Activated naive CD4-positive, alpha-beta T cell treated with anti-CD3 and anti-CD28 coated beads, Interleukin-2, amount 50 U/mL, for 24 hours (primary cell): ENCODE results near the gene BMF.

Source experiments
- H3K27ac Mint-ChIP-seq: one replicate; pipeline ENCODE4 v1.8.0; 2021; ENCODE audit warnings: mild to moderate bottlenecking, mixed read lengths
- H3K27me3 Mint-ChIP-seq: one replicate; pipeline ENCODE4 v1.8.0; 2021; ENCODE audit warnings: mixed read lengths
- H3K36me3 Mint-ChIP-seq: one replicate; pipeline ENCODE4 v1.8.0; 2021; ENCODE audit warnings: mixed read lengths
- H3K4me1 Mint-ChIP-seq: one replicate; pipeline ENCODE4 v1.8.0; 2021; ENCODE audit warnings: mixed read lengths
- H3K4me3 Mint-ChIP-seq: one replicate; pipeline ENCODE4 v1.8.0; 2021; ENCODE audit warnings: mild to moderate bottlenecking, mixed read lengths
- H3K9me3 Mint-ChIP-seq: one replicate; pipeline ENCODE4 v1.8.0; 2021; ENCODE audit warnings: mixed read lengths

The BMF gene

DNA sequence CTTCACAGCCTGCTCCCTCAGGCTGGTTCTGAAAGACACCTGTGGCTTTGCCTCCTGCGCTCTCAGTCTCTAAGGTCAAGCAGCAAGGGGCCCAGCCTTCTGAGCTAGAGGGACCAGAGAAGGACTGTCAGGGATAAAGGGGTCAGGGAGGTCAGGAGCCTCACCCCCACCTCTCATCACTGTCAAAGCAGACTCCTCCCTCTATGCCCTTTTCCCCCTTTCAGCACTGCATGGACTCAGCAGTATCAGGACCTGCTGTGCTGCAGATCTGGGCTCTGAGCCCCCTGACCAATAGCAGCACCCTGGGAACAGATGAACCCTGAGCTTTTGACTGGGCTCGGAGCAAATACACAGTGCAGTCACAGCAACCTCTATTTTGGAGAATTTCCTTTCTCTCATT, 3.2 kb upstream of the BMF start:
- no peaks in the 10 kb centered on the region for H3K9me3 Mint-ChIP-seq
- H3K27me3 Mint-ChIP-seq: no peaks in the 10 kb centered on the region
- H3K4me3 Mint-ChIP-seq: no peak overlapping the region
- peaks cover 37% of the 10 kb centered on the region for H3K4me1 Mint-ChIP-seq
- no peaks in the 10 kb centered on the region for H3K36me3 Mint-ChIP-seq
- no peak overlapping the region for H3K27ac Mint-ChIP-seq

DNA sequence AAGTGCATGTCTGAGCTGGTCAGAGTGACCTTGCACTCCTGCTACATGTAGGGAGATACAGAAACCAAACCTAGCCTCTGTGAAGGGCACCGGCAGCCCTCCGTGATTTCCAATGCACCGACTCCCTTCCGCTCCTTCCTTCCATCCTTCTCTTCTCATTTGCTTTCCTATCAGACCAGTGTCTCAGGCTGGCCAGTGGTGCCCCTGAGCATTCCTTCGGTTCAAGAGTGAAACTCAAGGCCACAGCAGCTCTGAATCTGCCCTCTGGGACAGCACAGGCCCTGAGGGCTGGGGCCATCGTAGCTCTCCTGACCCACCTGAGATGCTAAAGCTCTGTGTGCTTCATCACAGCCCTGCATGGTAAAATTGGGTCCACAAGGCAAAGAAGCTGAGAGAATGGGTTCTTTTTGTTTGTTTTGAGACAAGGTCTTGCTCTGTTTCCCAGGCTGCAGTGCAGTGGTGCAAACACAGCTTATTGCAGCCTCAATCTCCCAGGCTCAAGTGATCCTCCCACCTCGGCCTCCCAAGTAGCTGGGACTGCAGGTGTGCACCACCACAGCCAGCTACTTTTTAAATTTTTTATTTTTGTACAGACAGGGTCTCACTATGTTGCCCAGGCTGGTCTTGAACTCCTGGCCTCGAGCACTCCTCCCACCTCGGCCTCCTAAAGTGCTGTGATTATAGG, 2.3 kb upstream of the BMF start:
- Mint-ChIP-seq H3K36me3 (no peaks in the 10 kb centered on the region), H3K4me1 (peaks cover 41% of the 10 kb centered on the region), H3K27me3 (no peaks in the 10 kb centered on the region), H3K27ac (no peak overlapping the region), H3K4me3 (no peak overlapping the region), H3K9me3 (no peaks in the 10 kb centered on the region)

DNA sequence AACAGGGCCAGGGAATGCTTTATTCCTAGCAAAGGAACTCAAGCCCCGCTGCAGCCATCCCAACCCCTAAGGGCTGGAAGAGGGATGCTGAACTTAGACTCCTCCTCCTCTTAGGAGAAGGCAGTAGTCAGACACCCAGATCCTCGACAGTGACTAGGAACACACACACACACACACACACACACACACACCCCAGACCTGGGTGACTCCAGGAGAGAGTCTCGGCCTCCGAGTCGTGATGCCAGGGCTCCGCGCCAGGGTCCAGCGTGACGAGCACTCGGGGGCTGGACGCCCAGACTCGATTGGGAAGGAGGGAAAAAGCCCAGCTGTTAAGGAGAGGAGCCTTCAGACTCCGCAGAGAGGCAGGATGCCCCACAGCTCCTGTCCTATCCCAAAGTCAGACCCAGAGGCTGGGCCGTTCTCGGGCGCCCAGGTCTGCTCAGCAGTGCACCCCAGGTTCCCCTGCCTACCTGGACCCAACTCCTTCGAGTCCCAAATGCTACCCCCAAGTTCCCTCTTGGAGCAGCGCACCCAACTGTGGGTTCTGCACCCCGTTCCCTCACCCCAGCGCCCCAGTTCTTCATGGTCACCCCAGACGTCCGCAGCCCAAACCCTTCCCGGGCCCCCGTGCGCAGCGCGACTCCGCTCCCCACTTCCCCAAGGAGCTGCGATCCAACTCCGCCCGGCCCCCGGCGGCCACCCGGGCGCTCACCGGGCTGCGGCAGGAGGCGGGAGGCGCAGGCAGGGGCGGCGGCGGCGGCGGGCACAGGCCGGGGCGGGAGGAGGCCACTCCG, 421 bp downstream of the BMF start:
- Mint-ChIP-seq H3K27ac (peak overlapping the region; percentile 23), H3K4me1 (peaks cover 48% of the 10 kb centered on the region), H3K9me3 (no peaks in the 10 kb centered on the region), H3K36me3 (no peaks in the 10 kb centered on the region), H3K27me3 (no peaks in the 10 kb centered on the region), H3K4me3 (peak overlapping the region; percentile 95)

DNA sequence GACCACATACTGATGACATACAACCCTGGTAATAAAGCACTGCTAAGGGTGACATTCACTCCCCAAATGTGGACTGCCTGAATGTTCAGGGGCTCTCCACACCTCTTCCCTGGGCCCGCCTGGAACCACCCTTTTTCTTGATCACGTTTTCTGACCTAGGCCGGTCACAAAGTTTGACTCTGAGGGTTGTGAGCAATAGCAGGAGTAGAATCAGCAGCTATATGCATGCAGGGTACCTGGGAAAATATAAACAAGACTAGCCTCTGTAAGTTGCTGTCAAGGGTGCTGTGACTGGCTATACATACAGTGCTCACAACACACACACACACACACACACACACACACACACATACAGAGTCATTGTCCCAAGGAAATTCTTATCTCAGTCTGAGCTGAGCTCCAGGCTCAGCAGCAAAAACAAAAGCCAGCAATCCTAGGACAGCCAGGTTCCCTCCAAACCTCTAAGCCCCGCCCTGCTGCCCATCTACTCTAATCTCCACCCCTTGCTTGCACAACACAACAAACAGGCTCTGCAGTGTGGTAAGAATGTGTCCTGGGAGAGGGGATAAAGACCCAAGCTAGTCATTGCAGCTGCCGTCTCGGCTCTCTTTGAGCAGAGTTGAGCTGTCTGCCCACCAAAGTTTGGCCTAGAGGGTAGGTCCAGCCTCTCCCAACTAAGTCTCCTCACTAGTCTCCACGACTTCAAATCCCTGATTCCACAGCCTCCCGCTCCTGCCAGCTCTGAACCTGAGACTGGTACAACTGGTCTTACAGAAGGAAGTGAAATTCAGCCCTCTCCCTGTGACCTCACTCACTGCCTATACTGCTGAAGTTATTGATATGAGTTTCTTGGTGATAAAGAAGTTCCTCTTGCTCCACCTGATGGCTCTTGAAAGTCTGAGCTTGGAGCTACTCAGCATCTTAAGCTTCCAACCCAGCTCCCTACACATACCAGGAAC, 2.2 kb downstream of the BMF start:
- no peaks in the 10 kb centered on the region for H3K9me3 Mint-ChIP-seq
- H3K27ac Mint-ChIP-seq: peak overlapping the region; percentile 86
- H3K36me3 Mint-ChIP-seq: no peaks in the 10 kb centered on the region

DNA sequence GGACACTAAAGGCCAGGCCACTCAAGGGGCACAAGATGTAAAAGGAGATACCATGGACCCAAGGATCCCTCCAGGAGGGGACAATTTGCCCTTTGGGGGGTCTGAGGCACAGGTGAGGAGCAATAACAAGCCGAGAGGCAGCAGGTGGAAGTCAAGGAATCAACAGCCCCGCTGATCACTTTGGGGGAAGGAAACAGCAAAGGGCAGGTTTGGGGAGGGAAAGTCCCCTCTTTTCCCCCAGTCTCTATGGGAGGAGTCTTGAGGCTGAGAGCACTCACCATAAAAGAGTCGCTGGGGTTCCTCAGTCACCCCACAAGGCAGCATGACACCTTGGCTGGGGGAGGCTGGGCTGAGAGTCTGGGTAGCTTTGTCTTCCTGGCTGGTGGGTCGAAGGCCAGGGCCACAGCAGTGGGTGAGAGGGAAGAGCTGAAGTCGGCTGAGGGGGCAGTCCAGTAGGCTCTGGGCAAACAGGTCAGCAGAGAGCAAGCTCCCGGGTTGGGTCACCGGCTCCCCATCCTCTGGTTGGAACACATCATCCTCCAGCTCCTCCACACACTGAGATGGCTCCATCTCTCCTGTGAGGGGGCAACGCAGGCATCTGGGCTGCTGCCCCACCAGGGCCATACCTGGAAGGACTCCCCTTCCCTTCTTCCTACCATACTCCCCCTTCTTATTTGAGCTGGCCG, 3.0 kb downstream of the BMF start:
- H3K27me3 Mint-ChIP-seq: no peaks in the 10 kb centered on the region
- H3K36me3 Mint-ChIP-seq: no peaks in the 10 kb centered on the region
- peaks cover 60% of the 10 kb centered on the region for H3K4me1 Mint-ChIP-seq
- H3K4me3 Mint-ChIP-seq: peak overlapping the region; percentile 85
- peak overlapping the region; percentile 93 for H3K27ac Mint-ChIP-seq
- H3K9me3 Mint-ChIP-seq: no peaks in the 10 kb centered on the region

More for the DNA sequence above, 2.2 kb downstream of the BMF start:
- Mint-ChIP-seq H3K27me3 (no peaks in the 10 kb centered on the region), H3K4me3 (peak overlapping the region; percentile 95), H3K4me1 (peaks cover 52% of the 10 kb centered on the region)

DNA sequence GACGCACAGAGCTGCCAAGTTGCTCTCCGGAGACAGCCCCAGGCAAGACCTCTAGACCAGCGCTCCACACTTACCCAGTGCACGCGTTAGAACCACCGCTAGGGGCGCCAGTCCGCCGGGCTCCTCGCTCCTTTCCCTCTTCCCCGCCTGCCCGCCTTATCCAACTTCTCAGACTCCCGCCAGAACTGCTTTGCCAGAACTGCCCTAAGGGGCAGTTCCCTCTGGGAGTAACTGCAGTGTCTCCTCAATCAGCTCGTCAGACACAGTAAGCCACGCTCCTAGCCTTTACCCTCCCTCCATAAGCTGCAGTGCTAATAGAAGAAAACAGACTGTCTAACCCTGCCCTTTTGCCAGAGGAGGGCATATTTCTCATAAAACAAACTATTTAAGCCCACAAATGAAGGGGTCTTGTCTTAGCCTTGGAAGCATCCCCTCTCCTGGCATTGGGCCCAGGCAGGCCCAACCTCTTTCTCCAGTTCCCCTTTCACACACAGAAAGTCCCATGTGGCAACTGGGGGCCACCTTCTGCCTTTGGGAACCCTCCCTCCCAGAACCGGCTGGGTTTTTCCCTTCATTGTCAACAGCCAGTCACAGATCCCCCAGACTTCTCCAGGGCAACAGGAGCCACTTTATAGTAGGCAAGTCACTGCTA, 3.7 kb downstream of the BMF start:
- Mint-ChIP-seq H3K36me3 (no peaks in the 10 kb centered on the region), H3K4me3 (peak overlapping the region; percentile 85), H3K9me3 (no peaks in the 10 kb centered on the region), H3K27ac (peak overlapping the region; percentile 93), H3K27me3 (no peaks in the 10 kb centered on the region), H3K4me1 (peaks cover 64% of the 10 kb centered on the region)

DNA sequence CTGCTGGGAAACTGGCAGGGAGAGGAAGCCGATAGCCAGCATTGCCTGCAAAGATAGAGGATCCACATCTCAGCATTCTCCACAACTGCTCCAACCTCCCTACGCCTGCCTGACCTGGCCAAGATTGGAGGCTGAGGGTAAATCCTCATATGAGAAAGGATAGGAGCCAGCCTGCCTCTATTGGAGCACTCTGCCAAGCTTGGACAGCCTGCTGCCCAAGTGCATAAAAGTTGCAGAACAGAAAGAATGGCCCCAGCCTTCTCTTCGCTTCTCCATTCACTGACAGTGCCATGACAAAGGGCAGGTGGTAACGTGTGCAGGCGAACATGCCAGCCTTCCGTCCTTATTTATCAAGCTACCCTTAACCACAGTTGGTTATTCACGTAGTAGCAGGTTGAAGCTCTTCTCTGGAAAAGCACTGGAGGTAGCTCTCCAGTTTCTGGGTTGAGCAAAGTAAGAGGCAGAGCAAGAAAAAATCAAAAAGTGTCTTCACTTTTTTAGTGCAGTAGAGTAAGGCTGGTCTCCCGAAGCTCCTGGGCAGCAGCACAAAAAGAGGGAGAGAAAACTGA, 4.3 kb downstream of the BMF start:
- Mint-ChIP-seq H3K27ac (peak overlapping the region; percentile 93), H3K36me3 (no peaks in the 10 kb centered on the region), H3K9me3 (no peaks in the 10 kb centered on the region), H3K27me3 (no peaks in the 10 kb centered on the region), H3K4me1 (peaks cover 68% of the 10 kb centered on the region), H3K4me3 (peak overlapping the region; percentile 85)

DNA sequence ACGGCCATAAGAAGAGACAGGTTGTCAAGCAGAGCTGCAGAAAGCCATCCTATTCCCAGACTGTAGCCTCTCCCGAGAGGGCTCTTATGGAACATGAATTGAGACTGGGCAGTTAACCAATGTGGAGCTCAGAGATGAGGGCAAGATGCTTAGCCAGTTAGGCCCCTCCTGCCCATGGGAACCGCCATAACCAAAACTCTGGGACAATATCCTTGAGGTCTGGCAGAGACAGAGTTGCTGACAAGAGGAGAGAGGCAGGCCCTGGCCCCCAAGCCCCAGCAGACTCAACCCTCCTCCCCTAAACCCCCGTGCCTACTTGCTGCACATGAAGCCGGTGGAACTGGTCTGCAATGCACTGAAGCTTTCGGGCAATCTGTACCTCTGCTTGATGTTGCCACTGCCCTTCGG, 4.8 kb downstream of the BMF start:
- H3K4me1 Mint-ChIP-seq: peaks cover 68% of the 10 kb centered on the region
- H3K27me3 Mint-ChIP-seq: no peaks in the 10 kb centered on the region
- no peaks in the 10 kb centered on the region for H3K36me3 Mint-ChIP-seq
- peak overlapping the region; percentile 23 for H3K27ac Mint-ChIP-seq
- H3K4me3 Mint-ChIP-seq: no peak overlapping the region
- H3K9me3 Mint-ChIP-seq: no peaks in the 10 kb centered on the region

DNA sequence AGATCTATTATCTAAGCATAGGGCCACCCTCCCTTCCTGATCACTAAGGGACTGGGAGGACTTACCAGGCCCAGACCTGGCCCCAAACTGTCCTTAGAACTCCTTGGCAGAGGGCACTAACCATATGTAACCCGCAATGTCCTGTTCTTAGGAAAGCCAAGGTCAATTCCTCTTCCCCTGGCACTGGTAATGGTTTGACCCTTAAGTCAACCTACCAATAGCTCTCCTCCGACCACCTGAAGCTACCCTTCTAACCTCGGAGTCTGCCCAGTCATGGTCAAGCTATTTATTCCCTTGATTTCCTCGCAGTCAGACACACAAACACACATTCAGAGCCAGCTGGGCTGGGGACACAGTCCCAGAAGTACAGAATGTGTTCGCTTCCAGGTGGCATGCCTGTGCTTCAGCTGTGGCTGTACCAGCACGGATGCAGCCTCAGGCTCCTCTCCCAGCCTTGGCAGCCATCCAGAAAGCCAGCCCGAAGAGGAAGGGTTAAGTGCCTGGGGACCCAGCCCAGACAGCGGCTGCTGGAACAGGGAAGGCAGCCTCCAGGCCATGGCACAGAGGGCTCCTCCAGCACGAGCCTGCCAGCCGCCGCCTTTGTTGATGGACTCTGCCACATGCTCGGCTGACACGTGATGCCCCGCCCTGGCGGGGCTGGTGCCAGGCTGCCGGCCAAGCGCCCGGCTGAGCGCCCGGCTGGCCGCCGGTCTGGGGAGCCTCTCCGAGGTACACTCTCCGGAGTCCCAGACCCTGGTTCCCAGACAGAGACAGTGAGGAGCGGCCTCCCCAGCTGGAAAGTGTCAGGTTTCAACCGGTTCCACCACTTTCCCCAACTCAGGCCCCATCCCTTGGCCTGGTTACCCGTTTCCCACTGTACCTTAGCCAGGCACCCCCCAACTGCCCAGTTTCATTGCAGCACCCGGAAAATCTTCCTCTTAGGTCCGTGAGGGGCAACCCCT, 5.5 kb downstream of the BMF start:
- Mint-ChIP-seq H3K4me1 (peaks cover 73% of the 10 kb centered on the region), H3K4me3 (no peak overlapping the region), H3K36me3 (no peaks in the 10 kb centered on the region), H3K27me3 (no peaks in the 10 kb centered on the region), H3K9me3 (no peaks in the 10 kb centered on the region), H3K27ac (peak overlapping the region; percentile 24)

DNA sequence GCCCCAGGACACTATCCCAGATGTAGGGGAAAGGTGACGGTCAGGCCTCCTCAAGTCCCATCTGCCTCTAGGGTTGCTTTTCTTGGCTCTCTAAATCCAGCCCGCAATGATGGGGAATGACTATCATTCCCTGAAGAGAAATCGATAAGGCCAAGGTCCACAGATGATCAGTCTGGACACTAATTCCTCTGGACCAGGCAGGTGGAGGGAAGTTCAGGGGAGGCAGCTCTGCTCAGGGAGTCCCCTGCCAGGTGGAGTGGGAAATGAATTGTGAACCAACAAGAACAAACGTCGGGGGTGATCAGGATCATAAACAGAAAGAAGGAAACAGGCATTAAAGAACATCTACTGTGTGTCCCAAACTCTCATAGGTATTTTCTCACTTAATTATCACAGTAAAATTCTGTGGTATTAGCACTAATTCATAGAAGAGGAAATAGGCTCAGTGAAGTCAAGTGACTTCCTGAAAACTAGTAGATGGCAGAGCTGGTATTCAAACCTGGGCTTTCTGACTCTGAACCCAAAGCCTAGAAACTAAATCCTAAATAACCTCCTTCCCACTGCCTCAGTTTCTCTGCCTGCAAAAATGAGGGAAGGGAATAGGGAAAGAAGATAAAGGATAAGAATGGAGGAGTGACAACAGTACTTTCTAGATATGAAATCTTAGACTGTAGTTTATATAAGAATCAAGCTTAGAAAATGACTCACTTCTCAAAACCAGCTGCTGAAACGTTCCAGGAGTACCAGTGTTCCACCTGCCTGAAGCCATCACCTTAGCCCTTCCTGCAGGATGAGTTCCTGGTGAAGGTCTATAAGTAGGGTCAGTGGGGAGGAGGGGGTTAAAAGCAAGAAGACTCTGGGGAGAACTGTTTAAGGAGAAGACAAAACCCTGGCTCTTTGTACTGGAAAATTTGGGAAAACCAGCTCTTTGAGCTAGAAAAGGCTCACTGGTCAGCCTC, 7.5 kb downstream of the BMF start:
- Mint-ChIP-seq H3K4me3 (peak overlapping the region; percentile 63), H3K9me3 (no peaks in the 10 kb centered on the region), H3K4me1 (peaks cover 65% of the 10 kb centered on the region), H3K27me3 (no peaks in the 10 kb centered on the region), H3K27ac (peak overlapping the region; percentile 92), H3K36me3 (peaks cover under 1% of the 10 kb centered on the region)

DNA sequence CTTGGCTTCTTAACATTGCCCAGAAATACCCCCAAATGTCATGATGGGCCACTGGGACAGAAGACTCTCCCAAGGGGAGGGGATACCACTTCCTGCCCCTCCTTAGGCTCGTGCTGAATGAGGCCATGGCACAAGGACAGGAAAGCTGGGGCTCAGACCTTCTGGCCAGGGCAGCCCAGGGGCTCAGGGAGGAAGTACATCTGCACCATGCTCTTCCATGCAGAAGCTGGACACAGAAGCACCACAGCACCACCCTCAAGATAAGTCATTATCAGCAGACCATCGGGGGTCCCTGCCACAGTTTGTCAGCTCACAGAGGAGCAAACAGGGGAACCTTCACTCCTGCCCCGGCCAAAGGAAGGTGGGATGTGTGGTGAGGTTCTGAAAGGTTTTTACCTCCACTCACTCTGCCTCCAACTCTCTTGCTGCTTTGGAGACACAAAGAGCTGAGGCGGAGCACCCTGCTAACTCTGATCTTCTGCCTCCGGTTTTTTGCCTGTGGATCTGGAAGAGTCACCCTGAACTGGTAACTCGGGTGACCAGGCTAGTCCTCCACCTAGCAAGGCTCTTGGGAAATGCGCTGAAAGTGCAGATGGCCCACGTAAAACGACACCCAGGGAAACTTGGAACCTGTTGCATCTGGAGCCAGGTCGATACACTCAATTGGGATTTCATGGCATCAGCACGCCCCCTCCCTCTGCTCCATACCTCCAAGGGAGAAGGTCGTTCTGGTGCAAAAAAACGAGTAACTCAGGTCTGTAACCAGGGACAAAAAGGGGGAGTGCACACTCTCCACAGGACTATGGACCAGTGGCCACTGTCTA, 8.3 kb downstream of the BMF start:
- no peak overlapping the region for H3K4me3 Mint-ChIP-seq
- no peaks in the 10 kb centered on the region for H3K9me3 Mint-ChIP-seq
- H3K36me3 Mint-ChIP-seq: peaks cover 2% of the 10 kb centered on the region
- H3K4me1 Mint-ChIP-seq: peaks cover 65% of the 10 kb centered on the region
- H3K27ac Mint-ChIP-seq: peak overlapping the region; percentile 98
- H3K27me3 Mint-ChIP-seq: no peaks in the 10 kb centered on the region
